ENCODE data around the gene TRANK1. TPM values are rescaled to one million over a fixed set of nuclear protein-coding genes. Genes with fewer than 3 reads are reported as not detected.

TRANK1 gene
- total RNA-seq, 4 donors from 2014 or later = 7.3 to 9.6 (median 8.2) TPM

DNA sequence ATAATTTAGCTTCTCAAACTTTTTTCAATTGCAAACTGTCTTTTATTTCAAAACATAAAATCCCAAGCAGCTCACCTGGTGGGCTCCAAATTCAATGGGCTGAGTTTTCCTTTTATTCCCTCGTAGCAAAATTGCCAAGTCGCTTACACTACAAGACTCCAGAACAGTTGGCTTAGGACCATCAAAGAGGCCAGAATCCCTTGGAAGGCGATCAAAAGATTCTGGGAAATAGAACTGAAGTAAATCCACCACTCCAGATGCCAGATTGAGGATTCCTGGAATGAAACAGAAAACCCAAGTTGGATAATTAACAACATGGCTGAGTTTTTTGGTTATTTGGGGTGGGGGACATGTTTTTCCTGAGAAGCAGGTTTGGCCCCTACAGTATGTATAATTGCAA, 92.8 kb downstream of the TRANK1 start:
- no peaks in the 10 kb centered on the region for H3K4me1 ChIP-seq
- WGBS = 61% methylated on average over 3 of the region's 3 CpGs
- H3K27me3 ChIP-seq = no peaks in the 10 kb centered on the region
- no peak for DNase-seq (ENCODE audit: extremely low spot score)
- H3K4me3 ChIP-seq = no peak overlapping the region
- H3K27ac ChIP-seq (replicated peaks in 1 of 4) = no peak overlapping the region
- TF ChIP-seq POLR2A (IDR thresholded peaks at IDR 0.05; ENCODE audit: low read depth) = no peak
- no peak for TF ChIP-seq POLR2AphosphoS5 (IDR thresholded peaks at IDR 0.05)
- TF ChIP-seq, protein P1, sequence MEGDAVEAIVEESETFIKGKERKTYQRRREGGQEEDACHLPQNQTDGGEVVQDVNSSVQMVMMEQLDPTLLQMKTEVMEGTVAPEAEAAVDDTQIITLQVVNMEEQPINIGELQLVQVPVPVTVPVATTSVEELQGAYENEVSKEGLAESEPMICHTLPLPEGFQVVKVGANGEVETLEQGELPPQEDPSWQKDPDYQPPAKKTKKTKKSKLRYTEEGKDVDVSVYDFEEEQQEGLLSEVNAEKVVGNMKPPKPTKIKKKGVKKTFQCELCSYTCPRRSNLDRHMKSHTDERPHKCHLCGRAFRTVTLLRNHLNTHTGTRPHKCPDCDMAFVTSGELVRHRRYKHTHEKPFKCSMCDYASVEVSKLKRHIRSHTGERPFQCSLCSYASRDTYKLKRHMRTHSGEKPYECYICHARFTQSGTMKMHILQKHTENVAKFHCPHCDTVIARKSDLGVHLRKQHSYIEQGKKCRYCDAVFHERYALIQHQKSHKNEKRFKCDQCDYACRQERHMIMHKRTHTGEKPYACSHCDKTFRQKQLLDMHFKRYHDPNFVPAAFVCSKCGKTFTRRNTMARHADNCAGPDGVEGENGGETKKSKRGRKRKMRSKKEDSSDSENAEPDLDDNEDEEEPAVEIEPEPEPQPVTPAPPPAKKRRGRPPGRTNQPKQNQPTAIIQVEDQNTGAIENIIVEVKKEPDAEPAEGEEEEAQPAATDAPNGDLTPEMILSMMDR (IDR thresholded peaks at IDR 0.05) = no peak
- TF ChIP-seq EP300 (IDR thresholded peaks at IDR 0.05) = no peak
- H3K36me3 ChIP-seq = peaks cover 9 to 63% (median 35%) of the 10 kb centered on the region in 4 donors
- no peaks in the 10 kb centered on the region for H3K9me3 ChIP-seq
- intact Hi-C loops (cut with DNase I) = no loop called here

DNA sequence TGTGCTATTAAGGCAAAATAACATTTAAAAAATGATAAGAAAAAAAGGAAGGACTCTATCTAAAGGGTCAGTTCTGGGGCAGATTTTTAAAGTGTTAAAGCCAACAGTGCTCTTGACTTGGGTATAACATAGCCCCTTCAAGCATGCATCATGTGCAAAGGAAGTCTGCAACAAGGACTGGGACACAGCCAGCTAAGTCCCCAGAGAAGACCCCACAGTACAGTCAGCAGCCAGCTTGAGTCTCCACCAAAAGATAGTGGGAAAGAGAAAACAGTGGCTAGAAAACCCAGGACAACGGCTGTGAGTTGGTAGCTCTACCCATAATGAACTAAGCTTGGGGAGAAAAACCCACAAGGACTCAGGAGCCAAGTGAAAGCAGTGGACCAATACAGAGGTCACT, 94.1 kb downstream of the TRANK1 start:
- no peak for TF ChIP-seq POLR2AphosphoS5 (IDR thresholded peaks at IDR 0.05)
- TF ChIP-seq EP300 (IDR thresholded peaks at IDR 0.05) = no peak
- TF ChIP-seq, protein P1 (IDR thresholded peaks at IDR 0.05) = no peak
- no peak for TF ChIP-seq POLR2A (IDR thresholded peaks at IDR 0.05; ENCODE audit: low read depth)
- H3K4me1 ChIP-seq = no peaks in the 10 kb centered on the region
- no peak for DNase-seq (ENCODE audit: extremely low spot score)
- H3K27me3 ChIP-seq = no peaks in the 10 kb centered on the region
- no peak overlapping the region for H3K27ac ChIP-seq (replicated peaks in 1 of 4)
- H3K9me3 ChIP-seq = no peaks in the 10 kb centered on the region
- intact Hi-C loops (cut with DNase I) = no loop called here
- H3K4me3 ChIP-seq = no peak overlapping the region
- H3K36me3 ChIP-seq = peaks cover 4 to 62% (median 35%) of the 10 kb centered on the region in 4 donors
- 85% methylated on average over 1 of the region's 1 CpG for WGBS

DNA sequence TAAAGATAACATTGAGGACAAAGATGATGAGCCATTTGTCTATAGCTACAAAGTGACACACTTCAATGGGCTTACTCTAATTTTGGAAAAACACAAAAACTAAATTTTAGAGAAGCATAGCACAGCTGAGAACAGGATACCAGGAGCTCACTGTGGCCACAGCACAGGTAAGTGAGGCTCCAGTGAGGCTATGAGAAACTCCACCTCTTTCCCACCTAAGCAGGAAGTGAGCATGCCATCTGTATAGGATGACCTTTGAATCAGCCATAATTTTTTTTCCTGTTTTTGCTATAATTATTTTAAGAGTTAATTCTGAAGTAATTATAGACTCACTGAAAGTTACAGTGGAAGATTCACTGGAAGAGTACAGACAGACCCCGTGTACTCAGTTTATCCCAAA, 98.4 kb downstream of the TRANK1 start:
- H3K9me3 ChIP-seq = peaks cover 0 to 7% (median 1%) of the 10 kb centered on the region in 4 donors
- no peak overlapping the region for H3K27ac ChIP-seq (replicated peaks in 1 of 4)
- peaks cover 17 to 77% (median 57%) of the 10 kb centered on the region in 4 donors for H3K36me3 ChIP-seq
- TF ChIP-seq POLR2A (IDR thresholded peaks at IDR 0.05; ENCODE audit: low read depth) (no peak), POLR2AphosphoS5 (IDR thresholded peaks at IDR 0.05) (no peak), EP300 (IDR thresholded peaks at IDR 0.05) (no peak)
- TF ChIP-seq, protein P1 (IDR thresholded peaks at IDR 0.05) = no peak
- DNase-seq (ENCODE audit: extremely low spot score) = no peak
- H3K4me1 ChIP-seq = no peaks in the 10 kb centered on the region
- intact Hi-C loops (cut with DNase I) = no loop called here
- no peaks in the 10 kb centered on the region for H3K27me3 ChIP-seq
- 96% methylated on average over 1 of the region's 1 CpG for WGBS
- no peak overlapping the region for H3K4me3 ChIP-seq

DNA sequence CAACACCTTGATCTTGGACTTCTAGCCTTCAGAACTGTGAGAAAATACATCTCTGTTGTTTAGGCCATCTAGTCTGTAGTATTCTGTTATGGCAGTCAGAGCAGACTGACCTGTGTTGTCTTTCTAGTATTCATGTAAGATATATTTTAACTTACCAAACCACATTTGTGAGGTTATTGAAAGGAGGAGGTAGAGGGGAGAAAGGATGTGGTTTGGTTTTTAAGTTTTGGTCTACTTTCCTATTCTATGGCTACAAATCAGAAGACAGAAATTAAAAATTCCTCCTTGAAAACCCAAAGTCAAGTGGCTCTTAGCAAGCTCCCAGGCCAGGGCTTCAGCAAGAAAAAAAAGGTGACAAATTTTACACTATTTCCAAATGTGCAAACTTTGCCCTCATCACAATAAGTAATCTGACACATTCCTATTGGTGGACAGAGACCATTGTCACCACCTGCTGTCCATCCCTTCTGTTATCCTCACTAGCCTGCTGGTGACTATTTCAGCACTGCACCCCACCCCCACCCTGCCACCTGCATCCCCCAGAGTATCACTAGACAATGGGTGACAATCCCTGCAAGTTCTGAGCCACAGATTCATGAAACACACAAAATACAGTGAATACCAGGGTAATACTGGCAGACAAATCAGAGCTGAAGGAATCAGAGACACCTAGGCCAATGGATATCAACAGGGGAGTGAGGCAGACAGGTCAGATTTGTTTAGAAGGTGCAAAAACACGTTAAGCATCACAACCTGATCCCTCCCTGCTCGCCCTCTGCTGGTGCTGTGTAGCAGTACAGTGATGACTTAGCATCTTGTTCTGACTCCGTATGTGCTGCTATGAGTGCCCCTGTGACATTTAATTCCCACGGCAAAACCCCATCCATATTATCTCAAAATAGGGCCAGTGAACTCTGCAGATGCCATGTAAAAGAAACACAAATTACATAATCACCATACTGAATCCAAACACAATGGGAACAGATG, 101.5 kb downstream of the TRANK1 start:
- no peaks in the 10 kb centered on the region for H3K4me1 ChIP-seq
- H3K27ac ChIP-seq (replicated peaks in 1 of 4) = no peak overlapping the region
- no peak overlapping the region for H3K4me3 ChIP-seq
- TF ChIP-seq, protein P1 (IDR thresholded peaks at IDR 0.05) = peak in 1 of 3 experiments; percentile 22
- TF ChIP-seq EP300 (IDR thresholded peaks at IDR 0.05) (no peak), POLR2A (IDR thresholded peaks at IDR 0.05; ENCODE audit: low read depth) (no peak)
- peaks cover 18 to 83% (median 54%) of the 10 kb centered on the region in 4 donors for H3K36me3 ChIP-seq
- no peaks in the 10 kb centered on the region for H3K27me3 ChIP-seq
- WGBS = 64% methylated on average over 4 of the region's 4 CpGs
- DNase-seq (ENCODE audit: extremely low spot score) = peak; percentile 39
- H3K9me3 ChIP-seq = peaks cover 0 to 10% (median 2%) of the 10 kb centered on the region in 4 donors
- intact Hi-C loops (cut with DNase I) = no loop called here

Data from esophagus muscularis mucosa (tissue), 4 donors.